ENCODE measurements around the gene ERN1.

ERN1 gene

DNA sequence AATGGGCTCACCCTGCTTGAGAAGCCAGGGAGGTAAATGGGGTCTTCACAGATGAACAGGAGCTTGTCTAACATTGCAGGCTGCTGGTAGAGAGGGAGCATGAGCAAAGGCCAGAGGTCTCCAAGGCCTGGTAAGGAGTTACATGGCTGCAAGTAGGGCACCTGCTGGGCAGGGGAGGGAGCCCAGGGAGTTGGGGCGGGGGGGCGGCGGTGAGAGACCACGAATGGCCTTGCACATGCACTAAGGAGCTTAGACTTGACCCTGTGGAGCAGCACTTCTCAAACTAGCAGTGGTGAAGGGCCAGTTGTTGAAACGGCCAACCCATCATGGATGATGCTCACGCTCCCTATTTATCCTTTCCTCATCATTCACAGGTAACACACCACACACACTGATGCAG lies 38.4 kb downstream of the ERN1 start:
- ChIA-PET POLR2A (no interaction called here), CTCF (no interaction called here)
- H3K4me1 ChIP-seq (ENCODE audit: control insufficient read depth, insufficient read depth, low read length): no peaks in the 10 kb centered on the region
- H3K36me3 ChIP-seq (ENCODE audit: control insufficient read depth in 2 of 2, insufficient read depth in 1 of 2, low read length in 2 of 2): peaks cover 0 to 2% of the 10 kb centered on the region in 2 experiments; a peak in 1 of 3 replicates
- TF ChIP-seq ZNF221 (tag by site-specific recombination; IDR thresholded peaks at IDR 0.05; ENCODE audit: borderline replicate concordance): no peak
- TF ChIP-seq ZEB2 (tag by site-specific recombination; IDR thresholded peaks at IDR 0.05): no peak
- no peak for TF ChIP-seq OSR2 (tag by site-specific recombination; IDR thresholded peaks at IDR 0.05)
- no peak for TF ChIP-seq ZNF830 (tag by site-specific recombination; IDR thresholded peaks at IDR 0.05; ENCODE audit: low read depth)
- TF ChIP-seq, protein P1, sequence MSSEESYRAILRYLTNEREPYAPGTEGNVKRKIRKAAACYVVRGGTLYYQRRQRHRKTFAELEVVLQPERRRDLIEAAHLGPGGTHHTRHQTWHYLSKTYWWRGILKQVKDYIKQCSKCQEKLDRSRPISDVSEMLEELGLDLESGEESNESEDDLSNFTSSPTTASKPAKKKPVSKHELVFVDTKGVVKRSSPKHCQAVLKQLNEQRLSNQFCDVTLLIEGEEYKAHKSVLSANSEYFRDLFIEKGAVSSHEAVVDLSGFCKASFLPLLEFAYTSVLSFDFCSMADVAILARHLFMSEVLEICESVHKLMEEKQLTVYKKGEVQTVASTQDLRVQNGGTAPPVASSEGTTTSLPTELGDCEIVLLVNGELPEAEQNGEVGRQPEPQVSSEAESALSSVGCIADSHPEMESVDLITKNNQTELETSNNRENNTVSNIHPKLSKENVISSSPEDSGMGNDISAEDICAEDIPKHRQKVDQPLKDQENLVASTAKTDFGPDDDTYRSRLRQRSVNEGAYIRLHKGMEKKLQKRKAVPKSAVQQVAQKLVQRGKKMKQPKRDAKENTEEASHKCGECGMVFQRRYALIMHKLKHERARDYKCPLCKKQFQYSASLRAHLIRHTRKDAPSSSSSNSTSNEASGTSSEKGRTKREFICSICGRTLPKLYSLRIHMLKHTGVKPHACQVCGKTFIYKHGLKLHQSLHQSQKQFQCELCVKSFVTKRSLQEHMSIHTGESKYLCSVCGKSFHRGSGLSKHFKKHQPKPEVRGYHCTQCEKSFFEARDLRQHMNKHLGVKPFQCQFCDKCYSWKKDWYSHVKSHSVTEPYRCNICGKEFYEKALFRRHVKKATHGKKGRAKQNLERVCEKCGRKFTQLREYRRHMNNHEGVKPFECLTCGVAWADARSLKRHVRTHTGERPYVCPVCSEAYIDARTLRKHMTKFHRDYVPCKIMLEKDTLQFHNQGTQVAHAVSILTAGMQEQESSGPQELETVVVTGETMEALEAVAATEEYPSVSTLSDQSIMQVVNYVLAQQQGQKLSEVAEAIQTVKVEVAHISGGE (tag by site-specific recombination; conservative IDR thresholded peaks at IDR 0.05; ENCODE audit: low read depth): no peak
- no peak for TF ChIP-seq ZNF549 (tag by site-specific recombination; IDR thresholded peaks at IDR 0.05)
- TF ChIP-seq, protein P2, sequence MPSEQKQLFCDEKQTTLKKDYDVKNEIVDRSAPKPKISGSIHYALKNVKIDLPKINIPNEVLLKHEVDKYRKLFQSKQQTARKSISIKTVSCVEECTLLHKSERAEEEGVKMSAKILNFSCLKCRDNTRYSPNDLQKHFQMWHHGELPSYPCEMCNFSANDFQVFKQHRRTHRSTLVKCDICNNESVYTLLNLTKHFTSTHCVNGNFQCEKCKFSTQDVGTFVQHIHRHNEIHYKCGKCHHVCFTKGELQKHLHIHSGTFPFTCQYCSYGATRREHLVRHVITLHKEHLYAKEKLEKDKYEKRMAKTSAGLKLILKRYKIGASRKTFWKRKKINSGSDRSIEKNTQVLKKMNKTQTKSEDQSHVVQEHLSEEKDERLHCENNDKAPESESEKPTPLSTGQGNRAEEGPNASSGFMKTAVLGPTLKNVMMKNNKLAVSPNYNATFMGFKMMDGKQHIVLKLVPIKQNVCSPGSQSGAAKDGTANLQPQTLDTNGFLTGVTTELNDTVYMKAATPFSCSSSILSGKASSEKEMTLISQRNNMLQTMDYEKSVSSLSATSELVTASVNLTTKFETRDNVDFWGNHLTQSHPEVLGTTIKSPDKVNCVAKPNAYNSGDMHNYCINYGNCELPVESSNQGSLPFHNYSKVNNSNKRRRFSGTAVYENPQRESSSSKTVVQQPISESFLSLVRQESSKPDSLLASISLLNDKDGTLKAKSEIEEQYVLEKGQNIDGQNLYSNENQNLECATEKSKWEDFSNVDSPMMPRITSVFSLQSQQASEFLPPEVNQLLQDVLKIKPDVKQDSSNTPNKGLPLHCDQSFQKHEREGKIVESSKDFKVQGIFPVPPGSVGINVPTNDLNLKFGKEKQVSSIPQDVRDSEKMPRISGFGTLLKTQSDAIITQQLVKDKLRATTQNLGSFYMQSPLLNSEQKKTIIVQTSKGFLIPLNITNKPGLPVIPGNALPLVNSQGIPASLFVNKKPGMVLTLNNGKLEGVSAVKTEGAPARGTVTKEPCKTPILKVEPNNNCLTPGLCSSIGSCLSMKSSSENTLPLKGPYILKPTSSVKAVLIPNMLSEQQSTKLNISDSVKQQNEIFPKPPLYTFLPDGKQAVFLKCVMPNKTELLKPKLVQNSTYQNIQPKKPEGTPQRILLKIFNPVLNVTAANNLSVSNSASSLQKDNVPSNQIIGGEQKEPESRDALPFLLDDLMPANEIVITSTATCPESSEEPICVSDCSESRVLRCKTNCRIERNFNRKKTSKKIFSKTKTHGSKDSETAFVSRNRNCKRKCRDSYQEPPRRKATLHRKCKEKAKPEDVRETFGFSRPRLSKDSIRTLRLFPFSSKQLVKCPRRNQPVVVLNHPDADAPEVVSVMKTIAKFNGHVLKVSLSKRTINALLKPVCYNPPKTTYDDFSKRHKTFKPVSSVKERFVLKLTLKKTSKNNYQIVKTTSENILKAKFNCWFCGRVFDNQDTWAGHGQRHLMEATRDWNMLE (tag by site-specific recombination; conservative IDR thresholded peaks at IDR 0.05; ENCODE audit: low read depth): no peak
- TF ChIP-seq, protein P3, sequence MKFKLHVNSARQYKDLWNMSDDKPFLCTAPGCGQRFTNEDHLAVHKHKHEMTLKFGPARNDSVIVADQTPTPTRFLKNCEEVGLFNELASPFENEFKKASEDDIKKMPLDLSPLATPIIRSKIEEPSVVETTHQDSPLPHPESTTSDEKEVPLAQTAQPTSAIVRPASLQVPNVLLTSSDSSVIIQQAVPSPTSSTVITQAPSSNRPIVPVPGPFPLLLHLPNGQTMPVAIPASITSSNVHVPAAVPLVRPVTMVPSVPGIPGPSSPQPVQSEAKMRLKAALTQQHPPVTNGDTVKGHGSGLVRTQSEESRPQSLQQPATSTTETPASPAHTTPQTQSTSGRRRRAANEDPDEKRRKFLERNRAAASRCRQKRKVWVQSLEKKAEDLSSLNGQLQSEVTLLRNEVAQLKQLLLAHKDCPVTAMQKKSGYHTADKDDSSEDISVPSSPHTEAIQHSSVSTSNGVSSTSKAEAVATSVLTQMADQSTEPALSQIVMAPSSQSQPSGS (tag by site-specific recombination; IDR thresholded peaks at IDR 0.05; ENCODE audit: low read depth): no peak
- TF ChIP-seq, protein P4, sequence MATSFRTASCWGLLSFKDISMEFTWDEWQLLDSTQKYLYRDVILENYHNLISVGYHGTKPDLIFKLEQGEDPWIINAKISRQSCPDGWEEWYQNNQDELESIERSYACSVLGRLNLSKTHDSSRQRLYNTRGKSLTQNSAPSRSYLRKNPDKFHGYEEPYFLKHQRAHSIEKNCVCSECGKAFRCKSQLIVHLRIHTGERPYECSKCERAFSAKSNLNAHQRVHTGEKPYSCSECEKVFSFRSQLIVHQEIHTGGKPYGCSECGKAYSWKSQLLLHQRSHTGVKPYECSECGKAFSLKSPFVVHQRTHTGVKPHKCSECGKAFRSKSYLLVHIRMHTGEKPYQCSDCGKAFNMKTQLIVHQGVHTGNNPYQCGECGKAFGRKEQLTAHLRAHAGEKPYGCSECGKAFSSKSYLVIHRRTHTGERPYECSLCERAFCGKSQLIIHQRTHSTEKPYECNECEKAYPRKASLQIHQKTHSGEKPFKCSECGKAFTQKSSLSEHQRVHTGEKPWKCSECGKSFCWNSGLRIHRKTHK (tag by site-specific recombination; IDR thresholded peaks at IDR 0.05): no peak
- TF ChIP-seq ZNF747 (tag by site-specific recombination; IDR thresholded peaks at IDR 0.05): no peak
- TF ChIP-seq, protein P5, sequence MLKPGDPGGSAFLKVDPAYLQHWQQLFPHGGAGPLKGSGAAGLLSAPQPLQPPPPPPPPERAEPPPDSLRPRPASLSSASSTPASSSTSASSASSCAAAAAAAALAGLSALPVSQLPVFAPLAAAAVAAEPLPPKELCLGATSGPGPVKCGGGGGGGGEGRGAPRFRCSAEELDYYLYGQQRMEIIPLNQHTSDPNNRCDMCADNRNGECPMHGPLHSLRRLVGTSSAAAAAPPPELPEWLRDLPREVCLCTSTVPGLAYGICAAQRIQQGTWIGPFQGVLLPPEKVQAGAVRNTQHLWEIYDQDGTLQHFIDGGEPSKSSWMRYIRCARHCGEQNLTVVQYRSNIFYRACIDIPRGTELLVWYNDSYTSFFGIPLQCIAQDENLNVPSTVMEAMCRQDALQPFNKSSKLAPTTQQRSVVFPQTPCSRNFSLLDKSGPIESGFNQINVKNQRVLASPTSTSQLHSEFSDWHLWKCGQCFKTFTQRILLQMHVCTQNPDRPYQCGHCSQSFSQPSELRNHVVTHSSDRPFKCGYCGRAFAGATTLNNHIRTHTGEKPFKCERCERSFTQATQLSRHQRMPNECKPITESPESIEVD (tag by site-specific recombination; IDR thresholded peaks at IDR 0.05): no peak
- TF ChIP-seq, protein P6, sequence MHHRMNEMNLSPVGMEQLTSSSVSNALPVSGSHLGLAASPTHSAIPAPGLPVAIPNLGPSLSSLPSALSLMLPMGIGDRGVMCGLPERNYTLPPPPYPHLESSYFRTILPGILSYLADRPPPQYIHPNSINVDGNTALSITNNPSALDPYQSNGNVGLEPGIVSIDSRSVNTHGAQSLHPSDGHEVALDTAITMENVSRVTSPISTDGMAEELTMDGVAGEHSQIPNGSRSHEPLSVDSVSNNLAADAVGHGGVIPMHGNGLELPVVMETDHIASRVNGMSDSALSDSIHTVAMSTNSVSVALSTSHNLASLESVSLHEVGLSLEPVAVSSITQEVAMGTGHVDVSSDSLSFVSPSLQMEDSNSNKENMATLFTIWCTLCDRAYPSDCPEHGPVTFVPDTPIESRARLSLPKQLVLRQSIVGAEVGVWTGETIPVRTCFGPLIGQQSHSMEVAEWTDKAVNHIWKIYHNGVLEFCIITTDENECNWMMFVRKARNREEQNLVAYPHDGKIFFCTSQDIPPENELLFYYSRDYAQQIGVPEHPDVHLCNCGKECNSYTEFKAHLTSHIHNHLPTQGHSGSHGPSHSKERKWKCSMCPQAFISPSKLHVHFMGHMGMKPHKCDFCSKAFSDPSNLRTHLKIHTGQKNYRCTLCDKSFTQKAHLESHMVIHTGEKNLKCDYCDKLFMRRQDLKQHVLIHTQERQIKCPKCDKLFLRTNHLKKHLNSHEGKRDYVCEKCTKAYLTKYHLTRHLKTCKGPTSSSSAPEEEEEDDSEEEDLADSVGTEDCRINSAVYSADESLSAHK (tag by site-specific recombination; IDR thresholded peaks at IDR 0.05): no peak
- TF ChIP-seq, protein P7, sequence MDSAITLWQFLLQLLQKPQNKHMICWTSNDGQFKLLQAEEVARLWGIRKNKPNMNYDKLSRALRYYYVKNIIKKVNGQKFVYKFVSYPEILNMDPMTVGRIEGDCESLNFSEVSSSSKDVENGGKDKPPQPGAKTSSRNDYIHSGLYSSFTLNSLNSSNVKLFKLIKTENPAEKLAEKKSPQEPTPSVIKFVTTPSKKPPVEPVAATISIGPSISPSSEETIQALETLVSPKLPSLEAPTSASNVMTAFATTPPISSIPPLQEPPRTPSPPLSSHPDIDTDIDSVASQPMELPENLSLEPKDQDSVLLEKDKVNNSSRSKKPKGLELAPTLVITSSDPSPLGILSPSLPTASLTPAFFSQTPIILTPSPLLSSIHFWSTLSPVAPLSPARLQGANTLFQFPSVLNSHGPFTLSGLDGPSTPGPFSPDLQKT (IDR thresholded peaks at IDR 0.05; ENCODE audit: borderline replicate concordance, low read depth, low read length): no peak
- TF ChIP-seq ZNF768 (tag by site-specific recombination; IDR thresholded peaks at IDR 0.05): no peak
- no peak for TF ChIP-seq ZNF623 (tag by site-specific recombination; IDR thresholded peaks at IDR 0.05)
- no peaks in the 10 kb centered on the region for H3K9me3 ChIP-seq (ENCODE audit: control insufficient read depth, insufficient read depth, low read depth, low read length)
- H3K27ac ChIP-seq (ENCODE audit: extremely low read depth, low read depth, low read length): no peak overlapping the region
- H3K4me3 ChIP-seq (ENCODE audit: low read depth, low read length): no peak overlapping the region

Data from HEK293 (cell line).